HEK293 (cell line): ENCODE data around the gene MRFAP1.

Experiments
- CTCF ChIA-PET: fragments of 350-600 bp; formaldehyde crosslinking; extraction: SDS; loops from one replicate; lab custom pipeline; 2021; ENCODE audit warnings: antibody characterized with exemption; lab: Yijun Ruan, JAX
- POLR2A ChIA-PET: fragments of 300-600 bp; formaldehyde crosslinking; extraction: SDS; loops from one replicate; lab custom pipeline; 2020; ENCODE audit warnings: antibody characterized with exemption, inconsistent platforms; lab: Yijun Ruan, JAX
- H3K27ac ChIP-seq: fragments of 200-500 bp; sonication (Bioruptor generic); 2 replicates; pipeline ENCODE4 v1.5.1; 2014; ENCODE audit warnings: low read depth, low read length, control low read depth, inconsistent platforms; ENCODE audit errors: extremely low read depth
- H3K36me3 ChIP-seq, 2 experiments: fragments of 200-500 bp in 1 of 2; sonication (Bioruptor generic) in 1 of 2; 1 replicate in 1 of 2; 2 replicates in 1 of 2; pipeline ENCODE4 v1.5.1; 2014 to 2017; ENCODE audit warnings: inconsistent platforms in 2 of 2, low read length in 2 of 2; ENCODE audit not compliant: control insufficient read depth in 2 of 2, insufficient read depth in 1 of 2
- H3K4me1 ChIP-seq: fragments of 200-500 bp; sonication (Bioruptor generic); 2 replicates; pipeline ENCODE4 v1.5.1; 2014; ENCODE audit warnings: mild to moderate bottlenecking, low read length, inconsistent platforms; ENCODE audit not compliant: control insufficient read depth, insufficient read depth
- H3K4me3 ChIP-seq: 2 replicates; pipeline ENCODE4 v1.5.1; 2011; ENCODE audit warnings: low read depth, mild to moderate bottlenecking, control low read depth, low read length, moderate library complexity
- H3K9me3 ChIP-seq: fragments of 200-500 bp; sonication (Bioruptor generic); 2 replicates; pipeline ENCODE4 v1.5.1; 2014; ENCODE audit warnings: low read depth, low read length, inconsistent platforms; ENCODE audit not compliant: control insufficient read depth, insufficient read depth
- HOXC10 ChIP-seq: sonication (generic); formaldehyde crosslinking; IDR thresholded peaks from 2 replicates; pipeline ENCODE4 v1.8.1; 2023; ENCODE audit warnings: mild to moderate bottlenecking, missing genetic modification reagents
- KLF7 ChIP-seq: fragments of 450-650 bp; formaldehyde crosslinking; IDR thresholded peaks from 2 replicates; pipeline ENCODE4 v1.5.1; 2016; ENCODE audit warnings: missing biosample characterization, missing genetic modification characterization, borderline replicate concordance
- MEIS1 ChIP-seq: sonication (generic); formaldehyde crosslinking; IDR thresholded peaks from 2 replicates; pipeline ENCODE4 v1.8.1; 2022; ENCODE audit warnings: missing genetic modification reagents, mild to moderate bottlenecking, borderline replicate concordance
- MYNN ChIP-seq: fragments of 450-650 bp; formaldehyde crosslinking; IDR thresholded peaks from 2 replicates; pipeline ENCODE4 v1.5.1; 2016; ENCODE audit warnings: missing biosample characterization, missing genetic modification characterization, borderline replicate concordance
- RBAK ChIP-seq: fragments of 450-650 bp; formaldehyde crosslinking; IDR thresholded peaks from 2 replicates; pipeline ENCODE4 v1.5.1; 2016; ENCODE audit warnings: missing biosample characterization, missing genetic modification characterization
- ZBTB48 ChIP-seq: fragments of 450-650 bp; formaldehyde crosslinking; IDR thresholded peaks from 2 replicates; pipeline ENCODE4 v1.5.1; 2016; ENCODE audit warnings: missing biosample characterization, missing genetic modification characterization
- ZNF121 ChIP-seq: fragments of 450-650 bp; formaldehyde crosslinking; IDR thresholded peaks from 2 replicates; pipeline ENCODE4 v1.5.1; 2016; ENCODE audit warnings: missing biosample characterization, missing genetic modification characterization
- ZNF175 ChIP-seq: fragments of 450-650 bp; formaldehyde crosslinking; IDR thresholded peaks from 2 replicates; pipeline ENCODE4 v1.5.1; 2016; ENCODE audit warnings: missing biosample characterization, missing genetic modification characterization
- ZNF223 ChIP-seq: fragments of 450-650 bp; formaldehyde crosslinking; IDR thresholded peaks from 2 replicates; pipeline ENCODE4 v1.5.1; 2016; ENCODE audit warnings: missing biosample characterization, missing genetic modification characterization
- ZNF23 ChIP-seq: fragments of 450-650 bp; formaldehyde crosslinking; IDR thresholded peaks from 2 replicates; pipeline ENCODE4 v1.5.1; 2016; ENCODE audit warnings: missing biosample characterization, missing genetic modification characterization, borderline replicate concordance
- ZNF335 ChIP-seq: fragments of 450-650 bp; formaldehyde crosslinking; conservative IDR thresholded peaks from 2 replicates; pipeline ENCODE4 v1.5.1; 2016; ENCODE audit warnings: missing biosample characterization, missing genetic modification characterization
- ZNF433 ChIP-seq: fragments of 450-650 bp; formaldehyde crosslinking; IDR thresholded peaks from 2 replicates; pipeline ENCODE4 v1.5.1; 2016; ENCODE audit warnings: missing biosample characterization, missing genetic modification characterization, low read depth
- ZNF514 ChIP-seq: fragments of 450-650 bp; formaldehyde crosslinking; IDR thresholded peaks from 2 replicates; pipeline ENCODE4 v1.5.1; 2016; ENCODE audit warnings: missing biosample characterization, missing genetic modification characterization
- ZNF544 ChIP-seq: fragments of 450-650 bp; formaldehyde crosslinking; IDR thresholded peaks from 2 replicates; pipeline ENCODE4 v1.5.0; 2017; ENCODE audit warnings: missing biosample characterization, missing genetic modification characterization
- ZNF658 ChIP-seq: fragments of 450-650 bp; formaldehyde crosslinking; IDR thresholded peaks from 2 replicates; pipeline ENCODE4; 2016; ENCODE audit warnings: missing biosample characterization, missing genetic modification characterization
- ZNF747 ChIP-seq: fragments of 450-650 bp; formaldehyde crosslinking; IDR thresholded peaks from 2 replicates; pipeline ENCODE4 v1.5.1; 2016; ENCODE audit warnings: missing biosample characterization, missing genetic modification characterization
- TF ChIP-seq, protein P1 (sequence below): fragments of 450-650 bp; formaldehyde crosslinking; IDR thresholded peaks from 2 replicates; pipeline ENCODE4; 2016; ENCODE audit warnings: missing biosample characterization, missing genetic modification characterization
- TF ChIP-seq, protein P2 (sequence below): fragments of 450-650 bp; formaldehyde crosslinking; IDR thresholded peaks from 2 replicates; pipeline ENCODE4 v1.5.1; 2016; ENCODE audit warnings: missing biosample characterization, missing genetic modification characterization

The MRFAP1 gene

GRCh38 chr4:6684656-6685055 lies 44.2 kb downstream of the MRFAP1 start (continued):
- TF ChIP-seq, protein P1, sequence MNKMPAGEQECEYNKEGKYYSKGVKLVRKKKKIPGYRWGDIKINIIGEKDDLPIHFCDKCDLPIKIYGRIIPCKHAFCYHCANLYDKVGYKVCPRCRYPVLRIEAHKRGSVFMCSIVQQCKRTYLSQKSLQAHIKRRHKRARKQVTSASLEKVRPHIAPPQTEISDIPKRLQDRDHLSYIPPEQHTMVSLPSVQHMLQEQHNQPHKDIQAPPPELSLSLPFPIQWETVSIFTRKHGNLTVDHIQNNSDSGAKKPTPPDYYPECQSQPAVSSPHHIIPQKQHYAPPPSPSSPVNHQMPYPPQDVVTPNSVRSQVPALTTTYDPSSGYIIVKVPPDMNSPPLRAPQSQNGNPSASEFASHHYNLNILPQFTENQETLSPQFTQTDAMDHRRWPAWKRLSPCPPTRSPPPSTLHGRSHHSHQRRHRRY (tag by site-specific recombination), result no peak
- TF ChIP-seq ZNF747 (tag by site-specific recombination), result no peak
- TF ChIP-seq MYNN (tag by site-specific recombination), result no peak
- no peak for TF ChIP-seq ZNF433 (tag by site-specific recombination)
- TF ChIP-seq, protein P2, sequence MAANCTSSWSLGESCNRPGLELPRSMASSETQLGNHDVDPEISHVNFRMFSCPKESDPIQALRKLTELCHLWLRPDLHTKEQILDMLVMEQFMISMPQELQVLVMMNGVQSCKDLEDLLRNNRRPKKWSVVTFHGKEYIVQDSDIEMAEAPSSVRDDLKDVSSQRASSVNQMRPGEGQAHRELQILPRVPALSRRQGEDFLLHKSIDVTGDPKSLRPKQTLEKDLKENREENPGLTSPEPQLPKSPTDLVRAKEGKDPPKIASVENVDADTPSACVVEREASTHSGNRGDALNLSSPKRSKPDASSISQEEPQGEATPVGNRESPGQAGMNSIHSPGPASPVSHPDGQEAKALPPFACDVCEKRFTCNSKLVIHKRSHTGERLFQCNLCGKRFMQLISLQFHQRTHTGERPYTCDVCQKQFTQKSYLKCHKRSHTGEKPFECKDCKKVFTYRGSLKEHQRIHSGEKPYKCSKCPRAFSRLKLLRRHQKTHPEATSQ (tag by site-specific recombination), result no peak
- TF ChIP-seq ZNF658 (tag by site-specific recombination), result no peak
- TF ChIP-seq ZNF23 (tag by site-specific recombination), result no peak
- TF ChIP-seq ZNF514 (tag by site-specific recombination), result no peak
- TF ChIP-seq ZNF544, result no peak
- TF ChIP-seq MEIS1 (CRISPR knock-in tag), result no peak
- TF ChIP-seq ZNF223, result no peak
- no peak for TF ChIP-seq HOXC10 (CRISPR knock-in tag)

DNA sequence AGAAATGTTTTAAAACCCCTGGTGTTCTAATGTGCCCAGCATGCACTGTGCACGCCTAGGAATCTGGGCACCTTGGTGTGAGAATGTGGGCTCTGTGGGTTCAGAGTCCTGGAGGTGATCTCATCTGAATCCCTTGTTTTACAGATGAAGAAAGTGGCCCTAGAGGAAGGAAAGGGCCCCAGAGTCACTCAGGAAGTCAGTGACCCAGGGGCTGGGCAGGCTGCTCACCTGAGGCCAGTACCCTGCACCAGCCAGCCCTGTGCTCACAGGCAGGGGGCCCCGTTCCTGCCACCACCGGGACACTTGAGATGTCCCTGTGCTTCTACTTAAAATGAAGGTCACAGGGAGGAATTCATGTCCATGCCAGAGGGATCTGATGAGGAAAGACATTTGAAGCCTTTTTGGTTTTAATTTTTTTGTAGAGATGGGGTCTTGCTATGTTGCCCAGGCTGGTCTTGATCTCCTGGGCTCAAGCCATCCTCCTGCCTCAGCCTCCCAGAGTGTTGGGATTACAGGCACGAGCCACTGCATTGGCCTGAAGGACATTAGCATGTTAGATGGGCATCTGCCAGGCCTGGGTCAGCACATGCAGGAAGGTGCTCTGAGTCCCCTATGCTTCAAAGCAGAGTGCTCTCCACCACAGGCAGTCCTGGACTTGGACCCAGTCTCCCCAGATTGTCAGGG lies 45.8 kb downstream of the MRFAP1 start:
- TF ChIP-seq RBAK (tag by site-specific recombination), result no peak
- peak; percentile 76 for TF ChIP-seq ZNF121 (tag by site-specific recombination)
- POLR2A ChIA-PET, result no interaction called here

DNA sequence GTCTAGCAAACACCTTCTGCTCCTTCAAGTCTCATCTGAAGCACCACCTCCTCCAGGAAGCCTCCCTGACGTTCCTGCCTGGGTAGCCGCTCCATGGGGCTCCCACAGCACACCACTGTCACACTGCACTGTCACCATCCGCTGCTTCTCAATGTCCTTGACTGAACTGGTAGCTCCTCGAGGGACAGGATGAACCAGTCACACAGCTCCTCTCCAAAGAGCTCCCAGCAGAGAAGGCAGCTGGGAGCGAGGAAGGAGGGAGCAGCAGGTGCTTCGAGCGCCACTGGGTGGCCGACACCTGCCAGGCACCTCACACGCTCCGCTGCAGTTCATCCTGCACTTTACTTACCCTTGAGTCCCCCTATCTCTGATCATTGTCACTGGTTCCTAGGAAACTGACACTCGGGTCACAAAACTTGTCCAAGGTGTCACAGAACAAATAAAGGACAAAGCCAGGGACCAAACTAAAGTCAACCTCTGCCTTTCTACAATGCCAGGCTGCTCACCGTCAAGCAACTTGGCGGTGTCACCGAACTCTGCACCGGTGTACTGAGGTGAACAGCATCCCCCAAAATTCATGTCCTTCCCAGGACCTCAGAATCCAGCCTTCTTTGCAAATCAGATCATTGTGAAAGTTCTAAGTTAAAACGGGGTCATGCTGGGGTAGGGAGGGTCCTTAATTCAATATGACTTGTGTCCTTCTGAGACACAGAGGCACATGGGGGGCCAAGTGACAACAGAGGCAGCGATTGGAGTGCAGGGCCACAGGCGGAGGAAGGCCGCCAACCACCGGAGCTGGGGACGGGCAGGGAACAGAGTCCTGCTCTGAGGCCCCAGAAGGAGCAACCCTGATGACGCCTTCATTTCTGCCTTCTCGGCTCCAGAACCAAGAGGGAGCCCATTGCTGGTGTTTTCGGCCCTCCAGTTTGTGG lies 47.7 kb downstream of the MRFAP1 start:
- TF ChIP-seq KLF7 (tag by site-specific recombination), result no peak
- TF ChIP-seq ZNF175 (tag by site-specific recombination), result no peak
- 0 out of 2 replicates have a peak, but pooled peaks have one; percentile 37 for TF ChIP-seq ZNF335 (tag by site-specific recombination)
- peak; percentile 84; the same call in 1 of the 2 replicates for TF ChIP-seq ZBTB48 (tag by site-specific recombination)
- ChIA-PET CTCF (interaction anchor here (0.8 kb wide), 1 partner anchor 230 kb away, joined by 3 read pairs; no protein-coding TSS in a partner anchor), POLR2A (interaction anchor here (1.0 kb wide), 1 partner anchor 15 kb away, joined by 6 read pairs; a partner anchor contains a TSS)
- Histone ChIP-seq H3K9me3 (no peaks in the 10 kb centered on the region), H3K4me3 (no peak overlapping the region), H3K4me1 (no peaks in the 10 kb centered on the region), H3K27ac (no peak overlapping the region), H3K36me3 (no peaks in the 10 kb centered on the region)

More for the DNA sequence above, 45.8 kb downstream of the MRFAP1 start:
- no peak overlapping the region for H3K4me3 ChIP-seq
- CTCF ChIA-PET, result no interaction called here
- H3K36me3 ChIP-seq, result no peaks in the 10 kb centered on the region
- H3K27ac ChIP-seq, result no peak overlapping the region
- H3K9me3 ChIP-seq, result no peaks in the 10 kb centered on the region
- no peaks in the 10 kb centered on the region for H3K4me1 ChIP-seq
